HEK293 (cell line): ENCODE data around the gene RBM39.
A peak's percentile ranks its signal among the peaks of the same experiment; 100 is the strongest.

Source experiments
- CTCF ChIA-PET: fragments of 350-600 bp; formaldehyde crosslinking; extraction: SDS; loops from one replicate; lab custom pipeline; 2021; ENCODE audit warnings: antibody characterized with exemption; lab: Yijun Ruan, JAX
- POLR2A ChIA-PET: fragments of 300-600 bp; formaldehyde crosslinking; extraction: SDS; loops from one replicate; lab custom pipeline; 2020; ENCODE audit warnings: antibody characterized with exemption, inconsistent platforms; lab: Yijun Ruan, JAX
- H3K27ac ChIP-seq: fragments of 200-500 bp; sonication (Bioruptor generic); 2 replicates; pipeline ENCODE4 v1.5.1; 2014; ENCODE audit warnings: low read depth, low read length, control low read depth, inconsistent platforms; ENCODE audit errors: extremely low read depth
- H3K36me3 ChIP-seq, 2 experiments: fragments of 200-500 bp in 1 of 2; sonication (Bioruptor generic) in 1 of 2; 1 replicate in 1 of 2; 2 replicates in 1 of 2; pipeline ENCODE4 v1.5.1; 2014 to 2017; ENCODE audit warnings: inconsistent platforms in 2 of 2, low read length in 2 of 2; ENCODE audit not compliant: control insufficient read depth in 2 of 2, insufficient read depth in 1 of 2
- H3K4me1 ChIP-seq: fragments of 200-500 bp; sonication (Bioruptor generic); 2 replicates; pipeline ENCODE4 v1.5.1; 2014; ENCODE audit warnings: mild to moderate bottlenecking, low read length, inconsistent platforms; ENCODE audit not compliant: control insufficient read depth, insufficient read depth
- H3K4me3 ChIP-seq: 2 replicates; pipeline ENCODE4 v1.5.1; 2011; ENCODE audit warnings: low read depth, mild to moderate bottlenecking, control low read depth, low read length, moderate library complexity
- H3K9me3 ChIP-seq: fragments of 200-500 bp; sonication (Bioruptor generic); 2 replicates; pipeline ENCODE4 v1.5.1; 2014; ENCODE audit warnings: low read depth, low read length, inconsistent platforms; ENCODE audit not compliant: control insufficient read depth, insufficient read depth
- IKZF3 ChIP-seq: fragments of 450-650 bp; IDR thresholded peaks from 2 replicates; pipeline ENCODE4 v1.5.0; 2018; ENCODE audit warnings: missing biosample characterization, mild to moderate bottlenecking, missing genetic modification characterization, moderate library complexity
- REPIN1 ChIP-seq: fragments of 450-650 bp; formaldehyde crosslinking; IDR thresholded peaks from 2 replicates; pipeline ENCODE4 v1.5.1; 2017; ENCODE audit warnings: missing biosample characterization, missing genetic modification characterization, low read depth
- TCF7L2 ChIP-seq: IDR thresholded peaks from 2 replicates; pipeline ENCODE4 v1.6.1; 2011; ENCODE audit warnings: low read depth, mild to moderate bottlenecking, inconsistent platforms, low read length, moderate library complexity, borderline replicate concordance
- TRIM28 ChIP-seq: IDR thresholded peaks from 2 replicates; pipeline ENCODE4 v1.6.1; 2011; ENCODE audit warnings: low read length, control low read depth, borderline replicate concordance
- ZBTB48 ChIP-seq: fragments of 450-650 bp; formaldehyde crosslinking; IDR thresholded peaks from 2 replicates; pipeline ENCODE4 v1.5.1; 2016; ENCODE audit warnings: missing biosample characterization, missing genetic modification characterization
- ZEB2 ChIP-seq: fragments of 450-650 bp; formaldehyde crosslinking; IDR thresholded peaks from 2 replicates; pipeline ENCODE4 v1.5.1; 2016; ENCODE audit warnings: missing biosample characterization, missing genetic modification characterization
- ZIC2 ChIP-seq: fragments of 450-650 bp; formaldehyde crosslinking; IDR thresholded peaks from 2 replicates; pipeline ENCODE4 v1.5.1; 2016; ENCODE audit warnings: missing biosample characterization, missing genetic modification characterization
- ZNF214 ChIP-seq: fragments of 450-650 bp; formaldehyde crosslinking; IDR thresholded peaks from 2 replicates; pipeline ENCODE4 v1.5.1; 2017; ENCODE audit warnings: missing biosample characterization, mild to moderate bottlenecking, missing genetic modification characterization, borderline replicate concordance
- ZNF239 ChIP-seq: fragments of 450-650 bp; formaldehyde crosslinking; IDR thresholded peaks from 2 replicates; pipeline ENCODE4 v1.5.1; 2016; ENCODE audit warnings: missing biosample characterization, missing genetic modification characterization
- ZNF335 ChIP-seq: fragments of 450-650 bp; formaldehyde crosslinking; conservative IDR thresholded peaks from 2 replicates; pipeline ENCODE4 v1.5.1; 2016; ENCODE audit warnings: missing biosample characterization, missing genetic modification characterization
- ZNF391 ChIP-seq: fragments of 450-650 bp; formaldehyde crosslinking; IDR thresholded peaks from 2 replicates; pipeline ENCODE4 v1.5.1; 2016; ENCODE audit warnings: low read depth, missing biosample characterization, missing genetic modification characterization, borderline replicate concordance
- ZNF600 ChIP-seq: fragments of 450-650 bp; formaldehyde crosslinking; IDR thresholded peaks from 2 replicates; pipeline ENCODE4 v1.5.1; 2016; ENCODE audit warnings: missing biosample characterization, missing genetic modification characterization
- ZSCAN16 ChIP-seq: fragments of 450-650 bp; formaldehyde crosslinking; IDR thresholded peaks from 2 replicates; pipeline ENCODE4 v1.5.1; 2016; ENCODE audit warnings: missing biosample characterization, missing genetic modification characterization
- TF ChIP-seq, protein P1 (sequence below): fragments of 450-650 bp; IDR thresholded peaks from 2 replicates; pipeline ENCODE4 v1.5.1; 2018; ENCODE audit warnings: missing biosample characterization, missing genetic modification characterization
- TF ChIP-seq, protein P2 (sequence below): fragments of 450-650 bp; formaldehyde crosslinking; IDR thresholded peaks from 2 replicates; pipeline ENCODE4 v1.5.1; 2016; ENCODE audit warnings: missing biosample characterization, missing genetic modification characterization
- TF ChIP-seq, protein P3 (sequence below): IDR thresholded peaks from 2 replicates; pipeline ENCODE4 v1.6.1; 2011; ENCODE audit warnings: mild to moderate bottlenecking, low read depth, low read length, borderline replicate concordance
- TF ChIP-seq, protein P4 (sequence below): fragments of 450-650 bp; formaldehyde crosslinking; IDR thresholded peaks from 2 replicates; pipeline ENCODE4 v1.5.1; 2016; ENCODE audit warnings: missing biosample characterization, missing genetic modification characterization, low read depth
- TF ChIP-seq, protein P5 (sequence below): fragments of 450-650 bp; formaldehyde crosslinking; IDR thresholded peaks from 2 replicates; pipeline ENCODE4 v1.5.1; 2017; ENCODE audit warnings: missing biosample characterization, missing genetic modification characterization

RBM39 gene

DNA sequence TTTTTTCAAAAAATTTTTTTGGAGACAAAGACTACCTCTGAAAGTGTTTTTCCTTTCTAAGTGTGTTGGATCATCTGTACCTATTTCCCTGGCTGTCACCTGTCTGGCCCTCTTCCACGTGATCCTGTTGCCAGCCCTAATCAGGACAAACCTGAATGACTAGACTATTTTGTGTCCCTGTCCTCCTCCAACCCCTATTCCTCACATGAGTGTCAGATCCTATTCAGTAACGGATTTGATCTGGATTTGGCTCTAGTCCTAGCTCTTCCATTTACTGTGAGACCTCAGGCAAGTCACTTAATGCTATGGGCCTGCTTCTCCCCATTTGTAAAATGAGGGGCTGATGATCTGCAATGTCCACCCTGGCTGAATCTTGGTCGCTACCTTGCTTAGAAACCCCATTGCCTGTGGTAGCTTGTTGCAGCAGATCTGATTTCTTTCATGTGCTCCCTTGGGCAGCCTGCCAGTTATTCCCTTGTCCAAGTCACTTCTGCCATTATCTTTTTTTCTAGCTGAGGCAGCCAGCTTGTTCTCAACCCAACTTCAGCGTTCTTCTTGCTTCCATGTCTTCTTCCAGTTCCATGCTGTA, 34.5 kb upstream of the RBM39 start (continued):
- TF ChIP-seq, protein P1, sequence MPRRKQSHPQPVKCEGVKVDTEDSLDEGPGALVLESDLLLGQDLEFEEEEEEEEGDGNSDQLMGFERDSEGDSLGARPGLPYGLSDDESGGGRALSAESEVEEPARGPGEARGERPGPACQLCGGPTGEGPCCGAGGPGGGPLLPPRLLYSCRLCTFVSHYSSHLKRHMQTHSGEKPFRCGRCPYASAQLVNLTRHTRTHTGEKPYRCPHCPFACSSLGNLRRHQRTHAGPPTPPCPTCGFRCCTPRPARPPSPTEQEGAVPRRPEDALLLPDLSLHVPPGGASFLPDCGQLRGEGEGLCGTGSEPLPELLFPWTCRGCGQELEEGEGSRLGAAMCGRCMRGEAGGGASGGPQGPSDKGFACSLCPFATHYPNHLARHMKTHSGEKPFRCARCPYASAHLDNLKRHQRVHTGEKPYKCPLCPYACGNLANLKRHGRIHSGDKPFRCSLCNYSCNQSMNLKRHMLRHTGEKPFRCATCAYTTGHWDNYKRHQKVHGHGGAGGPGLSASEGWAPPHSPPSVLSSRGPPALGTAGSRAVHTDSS (tag by site-specific recombination), result no peak
- TF ChIP-seq TRIM28, result peak; percentile 74
- TF ChIP-seq ZNF214 (tag by site-specific recombination), result no peak
- TF ChIP-seq, protein P2, sequence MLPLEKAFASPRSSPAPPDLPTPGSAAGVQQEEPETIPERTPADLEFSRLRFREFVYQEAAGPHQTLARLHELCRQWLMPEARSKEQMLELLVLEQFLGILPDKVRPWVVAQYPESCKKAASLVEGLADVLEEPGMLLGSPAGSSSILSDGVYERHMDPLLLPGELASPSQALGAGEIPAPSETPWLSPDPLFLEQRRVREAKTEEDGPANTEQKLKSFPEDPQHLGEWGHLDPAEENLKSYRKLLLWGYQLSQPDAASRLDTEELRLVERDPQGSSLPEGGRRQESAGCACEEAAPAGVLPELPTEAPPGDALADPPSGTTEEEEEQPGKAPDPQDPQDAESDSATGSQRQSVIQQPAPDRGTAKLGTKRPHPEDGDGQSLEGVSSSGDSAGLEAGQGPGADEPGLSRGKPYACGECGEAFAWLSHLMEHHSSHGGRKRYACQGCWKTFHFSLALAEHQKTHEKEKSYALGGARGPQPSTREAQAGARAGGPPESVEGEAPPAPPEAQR, result no peak
- no peak for TF ChIP-seq ZNF239 (tag by site-specific recombination)
- TF ChIP-seq, protein P3, sequence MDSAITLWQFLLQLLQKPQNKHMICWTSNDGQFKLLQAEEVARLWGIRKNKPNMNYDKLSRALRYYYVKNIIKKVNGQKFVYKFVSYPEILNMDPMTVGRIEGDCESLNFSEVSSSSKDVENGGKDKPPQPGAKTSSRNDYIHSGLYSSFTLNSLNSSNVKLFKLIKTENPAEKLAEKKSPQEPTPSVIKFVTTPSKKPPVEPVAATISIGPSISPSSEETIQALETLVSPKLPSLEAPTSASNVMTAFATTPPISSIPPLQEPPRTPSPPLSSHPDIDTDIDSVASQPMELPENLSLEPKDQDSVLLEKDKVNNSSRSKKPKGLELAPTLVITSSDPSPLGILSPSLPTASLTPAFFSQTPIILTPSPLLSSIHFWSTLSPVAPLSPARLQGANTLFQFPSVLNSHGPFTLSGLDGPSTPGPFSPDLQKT, result no peak
- TF ChIP-seq ZNF335, result no peak
- TF ChIP-seq ZNF600 (tag by site-specific recombination), result peak; percentile 91

DNA sequence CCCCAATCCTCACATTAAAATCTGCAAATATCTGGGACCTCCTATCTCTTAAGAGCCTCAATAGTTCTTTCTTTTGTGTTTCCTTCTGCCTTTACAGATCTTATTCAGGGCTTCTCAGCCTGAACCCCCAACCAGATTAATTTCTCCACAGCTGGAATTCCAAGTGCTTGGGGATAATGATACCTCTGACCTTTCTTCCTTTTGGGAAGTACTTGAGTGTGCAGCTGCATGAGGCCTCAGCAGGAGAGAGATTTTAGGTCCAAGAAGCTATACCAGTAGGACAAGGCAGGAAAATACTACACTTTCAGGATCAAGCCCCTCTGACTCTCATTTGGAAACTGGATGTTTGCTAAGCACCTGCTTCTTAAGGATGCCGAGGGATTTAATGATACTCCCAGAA, 32.3 kb upstream of the RBM39 start:
- Histone ChIP-seq H3K4me3 (no peak overlapping the region), H3K36me3 (peaks cover 0 to 15% of the 10 kb centered on the region in 2 experiments; a peak in 2 of 3 replicates)
- TF ChIP-seq IKZF3 (tag by site-specific recombination), result peak; percentile 31; the same call in 1 of the 2 replicates
- TF ChIP-seq ZNF335, result no peak
- TF ChIP-seq ZIC2 (tag by site-specific recombination), result peak; percentile 90
- TF ChIP-seq REPIN1 (tag by site-specific recombination), result no peak
- TF ChIP-seq TCF7L2, result no peak
- TF ChIP-seq ZEB2 (tag by site-specific recombination), result no peak
- TF ChIP-seq, protein P4, sequence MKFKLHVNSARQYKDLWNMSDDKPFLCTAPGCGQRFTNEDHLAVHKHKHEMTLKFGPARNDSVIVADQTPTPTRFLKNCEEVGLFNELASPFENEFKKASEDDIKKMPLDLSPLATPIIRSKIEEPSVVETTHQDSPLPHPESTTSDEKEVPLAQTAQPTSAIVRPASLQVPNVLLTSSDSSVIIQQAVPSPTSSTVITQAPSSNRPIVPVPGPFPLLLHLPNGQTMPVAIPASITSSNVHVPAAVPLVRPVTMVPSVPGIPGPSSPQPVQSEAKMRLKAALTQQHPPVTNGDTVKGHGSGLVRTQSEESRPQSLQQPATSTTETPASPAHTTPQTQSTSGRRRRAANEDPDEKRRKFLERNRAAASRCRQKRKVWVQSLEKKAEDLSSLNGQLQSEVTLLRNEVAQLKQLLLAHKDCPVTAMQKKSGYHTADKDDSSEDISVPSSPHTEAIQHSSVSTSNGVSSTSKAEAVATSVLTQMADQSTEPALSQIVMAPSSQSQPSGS (tag by site-specific recombination), result no peak
- TF ChIP-seq ZBTB48 (tag by site-specific recombination), result no peak
- no peak for TF ChIP-seq ZNF391 (tag by site-specific recombination)
- TF ChIP-seq ZSCAN16, result peak; percentile 71
- TF ChIP-seq, protein P5, sequence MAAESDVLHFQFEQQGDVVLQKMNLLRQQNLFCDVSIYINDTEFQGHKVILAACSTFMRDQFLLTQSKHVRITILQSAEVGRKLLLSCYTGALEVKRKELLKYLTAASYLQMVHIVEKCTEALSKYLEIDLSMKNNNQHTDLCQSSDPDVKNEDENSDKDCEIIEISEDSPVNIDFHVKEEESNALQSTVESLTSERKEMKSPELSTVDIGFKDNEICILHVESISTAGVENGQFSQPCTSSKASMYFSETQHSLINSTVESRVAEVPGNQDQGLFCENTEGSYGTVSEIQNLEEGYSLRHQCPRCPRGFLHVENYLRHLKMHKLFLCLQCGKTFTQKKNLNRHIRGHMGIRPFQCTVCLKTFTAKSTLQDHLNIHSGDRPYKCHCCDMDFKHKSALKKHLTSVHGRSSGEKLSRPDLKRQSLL, result no peak
- TF ChIP-seq, all 188 proteins: peak for 3
- no peaks in the 10 kb centered on the region for H3K9me3 ChIP-seq
- POLR2A ChIA-PET, result interaction anchor here (1.0 kb wide), 1 partner anchor 25 kb away, joined by 3 read pairs; no protein-coding TSS in a partner anchor
- CTCF ChIA-PET, result interaction anchor here (0.6 to 1.6 kb wide), 2 partner anchors 110 to 1048 kb away, joined by 3 to 5 read pairs; no protein-coding TSS in a partner anchor
- peaks cover 23% of the 10 kb centered on the region for H3K4me1 ChIP-seq
- H3K27ac ChIP-seq, result no peak overlapping the region
